ENCODE measurements around the gene SLC16A8.
"Not testable (repeated sequence)": the region's sequence is repeated elsewhere in the genome, so short reads cannot be mapped to it uniquely, and the experiment has no call there.

SLC16A8 gene, protein sequence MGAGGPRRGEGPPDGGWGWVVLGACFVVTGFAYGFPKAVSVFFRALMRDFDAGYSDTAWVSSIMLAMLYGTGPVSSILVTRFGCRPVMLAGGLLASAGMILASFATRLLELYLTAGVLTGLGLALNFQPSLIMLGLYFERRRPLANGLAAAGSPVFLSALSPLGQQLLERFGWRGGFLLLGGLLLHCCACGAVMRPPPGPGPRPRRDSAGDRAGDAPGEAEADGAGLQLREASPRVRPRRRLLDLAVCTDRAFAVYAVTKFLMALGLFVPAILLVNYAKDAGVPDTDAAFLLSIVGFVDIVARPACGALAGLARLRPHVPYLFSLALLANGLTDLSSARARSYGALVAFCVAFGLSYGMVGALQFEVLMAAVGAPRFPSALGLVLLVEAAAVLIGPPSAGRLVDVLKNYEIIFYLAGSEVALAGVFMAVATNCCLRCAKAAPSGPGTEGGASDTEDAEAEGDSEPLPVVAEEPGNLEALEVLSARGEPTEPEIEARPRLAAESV

DNA sequence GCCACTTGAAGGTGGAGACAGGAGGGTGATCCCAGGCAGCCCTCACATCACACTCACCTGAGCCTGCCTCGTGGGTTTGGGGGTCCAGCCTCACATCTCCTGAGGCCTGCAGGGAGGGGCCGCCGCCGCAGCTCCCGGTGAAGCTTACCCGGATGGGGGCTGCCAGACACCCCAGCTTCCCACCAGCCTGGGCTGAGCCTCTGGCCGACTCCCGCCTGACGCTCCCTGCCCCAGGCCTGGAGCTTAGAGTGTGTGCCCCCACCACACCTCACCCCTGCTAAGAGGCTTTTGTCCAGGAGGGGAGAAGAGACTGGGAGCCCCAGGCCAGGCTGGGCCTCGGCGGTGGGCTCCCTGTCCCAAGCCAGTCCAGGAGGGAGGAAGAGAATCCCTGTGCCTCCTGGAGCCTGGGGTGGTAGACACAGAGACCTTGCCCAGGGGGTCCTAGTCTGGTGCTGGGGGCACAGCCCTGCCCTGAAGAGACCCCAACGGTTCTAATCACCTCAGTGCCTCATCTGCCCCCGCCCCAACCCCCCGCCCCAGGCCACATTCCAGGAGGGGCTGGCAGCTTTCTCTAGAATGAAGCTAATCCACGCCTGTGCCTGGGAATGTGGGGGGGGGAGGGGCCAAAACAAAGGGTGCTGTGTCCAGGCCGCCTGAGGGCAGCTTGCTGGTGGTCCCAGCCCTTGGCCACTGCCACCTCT, at the start of gene SLC16A8:
Gene SLC16A8, minus strand, starts transcription at position 254 of the 701 bp plus-strand sequence. CDS start 1,311 bp downstream, outside the sequence.
- no peak for DNase-seq (ENCODE audit: low spot score)

DNA sequence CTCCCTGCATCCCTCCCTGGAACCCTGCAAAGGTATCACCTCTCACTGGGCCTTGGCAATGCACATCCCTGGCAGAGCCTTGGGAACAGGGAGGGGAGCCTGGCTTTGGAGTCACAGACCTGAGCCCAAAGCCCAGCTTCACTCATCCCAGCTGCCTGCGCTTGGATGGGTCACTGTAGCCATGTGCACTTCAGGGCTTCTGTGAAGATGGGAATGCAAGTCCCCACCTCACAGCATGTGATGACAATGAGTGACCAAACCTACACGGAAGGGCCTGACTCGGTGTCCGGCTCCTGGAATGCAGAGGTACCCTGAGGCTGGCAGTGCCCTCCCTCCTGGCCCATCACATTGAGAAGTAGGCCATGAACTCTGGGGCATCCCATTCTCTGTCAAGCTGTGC, 49.3 kb upstream of the SLC16A8 start:
- DNase-seq (ENCODE audit: low spot score): no peak

DNA sequence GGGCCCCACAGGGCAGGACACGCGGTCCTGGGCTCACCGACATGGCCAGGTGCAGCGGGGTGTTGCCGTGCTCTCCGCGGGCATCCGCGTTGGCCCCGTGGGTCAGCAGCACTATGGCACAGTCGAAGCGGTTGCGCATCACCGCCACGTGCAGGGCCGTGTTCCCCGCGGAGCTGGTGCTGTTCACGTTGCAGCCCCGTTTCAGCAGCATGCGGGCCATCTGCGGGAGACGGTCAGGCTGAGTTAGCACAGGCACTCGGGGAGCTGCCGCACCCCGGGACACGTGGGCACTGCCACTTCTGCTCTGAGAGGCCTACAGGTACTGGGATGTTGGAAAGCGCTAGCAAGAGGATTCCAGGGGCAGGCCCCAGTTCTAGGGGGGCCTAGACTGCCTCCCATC, 48.8 kb upstream of the SLC16A8 start:
- no peak for DNase-seq (ENCODE audit: low spot score)

DNA sequence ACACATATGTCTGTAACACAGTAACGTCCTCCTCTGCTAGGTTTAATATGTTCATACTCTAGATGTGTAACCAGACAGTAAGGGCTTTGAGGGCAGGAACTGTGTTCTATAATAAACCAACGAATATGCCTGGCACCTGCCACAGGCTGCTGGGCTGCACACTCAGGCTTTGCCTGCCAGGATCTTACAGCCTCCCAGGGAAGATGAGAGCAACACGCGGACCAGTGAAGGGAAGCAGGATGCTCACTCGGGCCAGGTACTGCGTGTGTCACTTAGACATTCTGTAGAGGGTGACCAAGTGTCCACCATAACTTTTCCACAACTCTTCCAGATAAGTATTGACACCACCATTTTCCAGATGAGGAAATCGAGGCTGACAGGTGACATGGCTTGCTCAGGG, 48.2 kb upstream of the SLC16A8 start:
- DNase-seq (ENCODE audit: low spot score): no peak

DNA sequence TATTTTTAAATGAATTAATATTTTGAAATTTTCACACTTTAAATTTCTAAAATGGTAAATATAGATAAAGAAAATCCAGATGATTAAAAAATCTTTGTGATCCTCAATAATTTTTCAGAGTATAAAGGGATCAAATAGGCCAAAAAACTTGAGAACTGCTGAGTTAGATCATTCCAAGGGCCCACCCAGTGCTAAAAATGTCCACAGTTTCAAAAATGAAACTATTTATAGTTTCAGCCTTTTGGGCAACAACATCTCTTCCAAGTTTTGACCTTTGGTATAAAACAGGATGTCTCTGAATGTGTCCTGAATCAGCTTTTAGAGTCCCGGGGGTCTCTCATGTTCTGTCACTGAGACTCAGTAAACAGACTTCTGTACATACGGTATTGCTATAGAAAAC, 47.4 kb upstream of the SLC16A8 start:
- DNase-seq (ENCODE audit: low spot score): no peak

DNA sequence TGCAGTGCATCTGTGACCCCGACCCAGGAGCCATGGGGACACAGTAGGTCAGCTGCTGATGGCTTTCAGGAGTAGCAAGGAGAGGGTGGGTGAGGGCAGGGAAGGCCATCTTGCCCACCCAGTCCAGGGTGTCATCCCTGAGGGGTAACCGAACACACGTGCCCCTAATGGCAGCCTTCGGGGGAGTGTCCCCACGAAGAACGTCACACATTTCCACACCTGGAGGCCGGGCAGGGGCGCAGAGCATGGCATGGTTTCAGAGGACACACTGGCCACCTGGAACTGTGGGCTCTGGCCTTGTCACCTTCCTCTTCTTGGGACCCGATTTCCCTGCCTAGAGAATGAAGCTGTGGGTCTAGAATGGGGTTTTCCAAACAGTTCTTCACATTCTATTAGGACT, 45.9 kb upstream of the SLC16A8 start:
- DNase-seq (ENCODE audit: low spot score): no peak

DNA sequence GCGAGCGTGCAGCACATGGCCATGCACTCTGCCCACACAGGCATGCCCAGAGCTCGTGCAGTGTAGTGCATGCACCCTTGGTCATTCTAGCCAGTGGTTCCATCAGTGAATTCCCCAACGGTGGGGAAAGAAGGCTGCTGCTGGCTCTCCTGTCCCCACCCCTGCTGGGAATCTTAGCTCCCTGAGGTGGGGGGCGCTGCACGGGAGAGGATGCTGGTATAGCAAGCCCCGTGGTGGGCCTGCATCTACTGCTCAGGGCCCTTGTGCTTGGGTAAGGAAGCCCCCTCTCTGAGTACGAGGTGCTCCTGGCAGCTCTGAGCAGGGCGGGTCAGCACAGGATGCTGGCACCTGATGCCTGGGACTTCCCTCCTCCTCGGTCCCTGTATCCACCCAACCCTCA, 45.0 kb upstream of the SLC16A8 start:
- no peak for DNase-seq (ENCODE audit: low spot score)

DNA sequence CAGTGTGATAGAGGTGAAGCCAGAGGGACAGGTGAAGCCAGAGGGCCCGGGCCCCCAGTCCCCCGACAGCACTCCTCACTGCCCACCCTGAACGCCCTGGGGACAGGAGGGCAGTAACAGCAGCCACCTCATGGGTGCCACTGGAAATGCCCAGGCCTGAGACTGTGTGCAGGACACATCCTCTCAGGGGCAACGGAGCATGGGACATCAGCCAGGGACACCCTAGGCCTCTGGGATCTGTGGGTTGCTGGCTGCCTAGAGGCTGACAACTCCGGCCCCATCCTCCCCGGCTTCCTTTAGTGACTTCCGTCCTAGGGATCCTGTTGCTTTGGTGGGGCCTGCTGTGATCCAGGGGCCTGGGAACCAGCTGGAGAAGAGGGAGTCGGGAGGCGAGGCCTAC, 43.9 kb upstream of the SLC16A8 start:
- no peak for DNase-seq (ENCODE audit: low spot score)

DNA sequence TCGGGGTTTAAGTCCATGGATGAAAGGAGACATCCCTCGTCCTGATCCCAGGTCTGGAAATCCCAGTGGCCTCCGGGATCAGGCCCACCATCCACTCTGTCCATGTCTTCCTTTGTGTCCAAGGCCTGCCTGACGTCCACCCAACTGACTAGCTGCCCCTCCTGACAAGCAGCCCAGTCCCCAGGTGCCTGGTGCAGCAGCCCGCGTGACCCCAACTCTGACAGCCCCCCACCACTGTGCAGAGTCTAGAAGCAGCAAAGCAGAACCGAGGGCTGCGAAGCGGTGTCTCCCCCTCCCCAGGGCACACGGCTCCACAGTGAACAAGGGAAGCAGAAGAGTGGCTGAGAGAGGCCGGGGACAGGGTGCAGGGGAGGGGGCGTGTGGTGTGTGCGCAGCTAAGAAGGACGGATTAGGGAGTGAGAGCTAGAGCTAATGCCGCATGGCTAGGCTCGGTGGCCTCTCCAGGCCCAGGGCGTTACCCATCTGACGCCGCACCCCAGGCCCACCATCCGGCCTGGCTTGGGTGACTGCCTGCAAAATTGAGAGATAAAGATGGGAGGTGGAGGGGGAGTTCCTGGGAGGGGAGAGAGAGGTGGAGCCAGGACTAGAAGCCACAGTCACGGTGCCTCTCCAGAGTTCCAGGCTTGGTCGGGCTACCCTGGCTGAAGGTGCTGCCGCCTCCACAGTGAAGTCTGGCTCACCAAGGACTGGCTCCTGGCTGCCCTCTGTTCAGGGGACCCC, 43.1 kb upstream of the SLC16A8 start:
- no peak for DNase-seq (ENCODE audit: low spot score)

DNA sequence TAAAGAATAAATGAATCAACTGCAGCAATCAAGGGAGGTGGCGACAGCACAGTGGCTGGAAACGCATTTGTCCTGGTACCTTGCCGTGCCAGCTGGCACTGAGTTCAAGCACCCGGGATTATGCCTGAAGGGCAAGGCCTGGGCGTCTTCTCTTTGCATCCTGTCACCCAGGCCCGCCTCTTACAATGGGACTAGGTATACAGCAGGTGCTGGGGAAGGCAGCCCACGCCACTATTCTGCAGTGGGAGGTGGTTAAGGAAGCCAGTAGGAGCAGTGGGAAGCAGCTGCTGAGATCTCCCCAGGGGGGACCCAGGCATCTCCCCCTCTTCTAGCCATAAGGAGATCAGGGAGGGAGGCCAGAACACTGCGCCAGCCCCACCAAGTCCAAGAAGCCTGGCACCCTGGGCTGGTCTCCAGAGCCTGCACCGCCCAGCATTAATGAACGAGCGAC, 41.8 kb upstream of the SLC16A8 start:
- DNase-seq (ENCODE audit: low spot score): no peak

DNA sequence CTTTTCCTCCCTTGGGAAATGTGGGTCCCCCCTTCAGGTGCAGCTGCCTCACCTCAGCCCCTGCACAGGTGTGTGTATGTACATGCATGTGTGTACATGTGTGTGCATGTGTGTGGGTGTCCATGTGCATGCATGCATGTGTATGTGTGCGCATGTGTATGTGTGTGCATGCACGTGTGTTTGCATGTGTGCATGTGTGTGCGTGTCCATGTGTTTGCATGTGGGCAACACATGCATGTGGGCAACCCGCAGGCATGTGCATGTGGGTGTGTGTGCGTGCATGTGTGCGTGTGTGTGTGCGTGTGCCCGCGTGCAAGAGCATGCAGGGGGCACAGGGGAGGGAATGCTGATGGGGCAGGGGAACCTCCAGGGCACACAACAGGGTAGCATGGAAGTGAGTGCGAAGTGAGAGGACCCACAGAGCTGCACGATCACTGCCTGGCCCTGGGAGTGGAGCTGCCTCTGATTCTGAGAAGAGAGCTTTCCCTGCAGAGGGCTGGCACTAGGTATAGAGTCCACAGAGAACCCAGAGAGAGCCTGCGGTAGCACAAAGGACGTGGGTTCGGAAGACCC, 41.1 kb upstream of the SLC16A8 start:
- DNase-seq (ENCODE audit: low spot score): no peak

DNA sequence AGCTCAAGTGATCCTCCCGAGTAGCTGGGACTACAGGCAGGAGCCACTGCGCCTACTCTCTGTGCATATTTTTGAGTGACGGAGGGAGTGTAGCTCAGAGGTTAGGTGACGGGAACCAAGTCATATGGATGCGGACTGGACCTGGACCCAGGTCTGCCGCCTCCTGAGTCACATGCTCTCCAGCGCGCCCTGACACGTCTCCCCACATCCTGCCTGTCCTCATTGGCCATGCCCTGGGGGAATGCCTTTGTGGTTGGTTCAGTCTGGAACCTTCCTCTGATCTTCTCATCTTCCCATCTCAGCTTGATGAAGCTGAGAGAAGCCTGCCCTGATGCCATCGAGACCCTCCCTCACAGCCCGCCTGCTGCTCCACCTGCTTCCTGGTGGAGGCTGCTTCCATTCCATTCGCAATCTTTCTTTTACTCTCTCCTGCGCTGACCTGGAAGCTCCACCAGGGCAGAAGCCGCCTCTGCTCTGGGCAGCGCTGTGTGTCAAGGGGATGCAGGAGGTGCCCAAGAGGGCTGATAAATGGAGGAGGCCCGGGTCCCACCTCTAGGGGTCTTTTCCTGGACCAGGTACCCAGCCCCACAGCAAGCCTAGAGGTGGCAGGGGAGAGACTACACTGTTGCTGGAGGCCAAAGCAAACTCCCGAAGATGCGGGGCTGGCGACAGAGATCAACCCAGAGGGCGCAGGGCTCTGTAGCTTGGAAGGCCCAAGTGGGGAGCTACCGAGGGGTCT, 40.4 kb upstream of the SLC16A8 start:
- no peak for DNase-seq (ENCODE audit: low spot score)

DNA sequence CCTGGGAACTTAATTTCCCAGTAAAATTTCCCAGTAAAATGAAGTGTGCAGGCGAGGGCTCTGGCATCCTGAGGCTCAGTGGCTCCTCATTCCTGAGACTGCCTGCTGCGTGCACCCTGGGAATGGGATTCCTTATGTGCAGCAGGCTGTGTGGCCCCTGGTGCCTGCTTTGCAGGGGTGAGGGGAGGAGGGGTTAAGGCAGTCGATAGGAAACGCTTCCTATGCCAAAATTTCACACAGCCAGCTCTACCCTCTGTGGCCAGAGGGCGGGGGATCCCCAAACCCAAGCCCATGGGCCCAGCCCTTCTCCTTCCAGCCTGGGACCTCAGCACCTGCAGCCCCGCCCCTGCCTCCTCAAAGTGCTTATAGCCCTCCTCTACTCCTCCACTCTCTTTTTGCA, 38.6 kb upstream of the SLC16A8 start:
- no peak for DNase-seq (ENCODE audit: low spot score)

DNA sequence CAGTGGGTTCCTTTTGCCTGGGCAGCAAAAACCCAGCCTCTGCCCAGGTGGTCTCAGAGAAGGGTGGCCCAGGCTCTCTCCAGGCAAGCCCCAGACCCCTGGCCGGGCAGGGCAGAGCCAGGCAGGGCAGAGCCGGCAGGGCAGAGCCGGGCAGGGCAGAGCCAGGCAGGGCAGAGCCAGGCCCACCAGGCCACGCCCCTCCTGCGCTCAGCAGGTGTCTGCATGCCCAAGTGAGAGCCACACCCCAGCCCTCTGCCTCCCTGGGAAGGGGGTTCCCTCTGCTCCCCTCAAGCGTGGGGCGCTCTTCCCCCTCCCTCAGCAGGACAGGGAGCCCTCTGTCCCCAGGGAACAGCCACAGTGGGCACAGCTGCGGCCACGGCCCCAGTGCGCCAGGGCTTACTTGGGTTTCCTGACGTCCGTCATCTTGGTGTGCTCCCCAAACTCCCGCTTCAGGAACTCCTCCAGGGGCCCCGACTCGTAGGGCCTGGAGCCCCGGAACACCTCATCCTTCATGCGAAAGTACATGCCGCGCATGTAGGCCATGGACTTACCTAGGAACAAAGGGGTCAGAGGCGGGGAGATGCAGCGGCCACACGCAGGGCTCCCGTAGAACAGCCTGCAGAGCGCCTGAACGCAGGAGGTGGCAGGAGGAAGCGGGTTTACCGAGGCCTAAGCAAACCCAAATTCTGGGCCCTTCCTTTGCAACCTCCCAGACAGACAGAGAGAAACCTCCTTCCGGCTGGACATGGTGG, 36.6 kb upstream of the SLC16A8 start:
- DNase-seq (ENCODE audit: low spot score): no peak

DNA sequence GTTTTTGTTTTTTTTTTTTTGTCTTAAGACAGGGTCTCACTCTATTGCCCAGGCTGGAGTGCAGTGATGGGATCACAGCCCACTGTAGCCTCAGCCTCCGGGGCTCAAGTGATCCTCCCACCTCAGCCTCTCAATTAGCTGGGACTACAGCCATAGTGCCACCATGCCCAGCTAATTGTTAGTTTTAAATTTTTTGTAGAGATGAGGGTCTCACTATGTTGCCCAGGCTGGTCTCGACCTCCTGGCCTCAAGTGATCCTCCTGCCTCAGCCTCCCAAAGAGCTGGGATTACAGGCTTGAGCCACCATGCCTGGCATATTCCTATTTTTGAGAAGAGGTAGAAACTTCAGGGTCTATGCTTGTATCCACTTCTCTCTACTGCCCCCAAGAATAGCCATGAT, 34.8 kb upstream of the SLC16A8 start:
- not testable (repeated sequence) for DNase-seq (ENCODE audit: low spot score)

DNA sequence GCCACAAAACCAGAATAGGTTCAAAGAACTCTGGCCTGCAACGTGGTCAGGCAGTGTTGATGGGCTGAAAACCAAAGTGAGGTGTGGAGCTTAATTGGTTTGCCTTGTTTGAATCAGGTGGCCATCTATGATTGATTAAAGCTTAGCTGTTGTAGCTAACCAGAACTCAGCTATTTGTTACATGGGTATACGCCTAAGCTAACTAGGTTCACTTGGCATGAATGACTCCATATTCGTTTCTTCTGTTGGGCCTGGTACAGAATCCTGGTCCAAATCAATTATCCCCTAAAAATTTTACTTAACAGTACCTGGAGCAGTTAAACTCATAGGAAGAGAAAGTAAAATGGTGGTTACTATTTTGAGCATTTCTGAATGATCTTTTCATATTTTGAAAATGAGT, 34.2 kb upstream of the SLC16A8 start:
- DNase-seq (ENCODE audit: low spot score): no peak

DNA sequence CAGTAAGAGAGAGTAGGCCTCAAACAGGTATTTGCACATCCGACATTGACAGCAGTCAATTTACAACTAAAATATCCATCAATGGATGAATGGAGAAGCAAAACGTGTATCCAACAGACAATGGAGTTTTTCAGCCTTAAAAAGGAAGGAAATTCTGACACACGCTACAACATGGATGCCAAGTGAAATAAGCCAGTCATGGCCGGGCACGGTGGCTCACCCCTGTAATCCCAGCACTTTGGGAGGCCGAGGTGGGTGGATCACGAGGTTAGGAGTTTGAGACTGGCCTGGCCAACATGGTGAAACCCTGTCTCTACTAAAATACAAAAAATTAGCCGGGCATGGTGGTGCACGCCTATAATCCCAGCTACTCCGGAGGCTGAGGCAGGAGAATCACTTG, 33.6 kb upstream of the SLC16A8 start:
- not testable (repeated sequence) for DNase-seq (ENCODE audit: low spot score)

DNA sequence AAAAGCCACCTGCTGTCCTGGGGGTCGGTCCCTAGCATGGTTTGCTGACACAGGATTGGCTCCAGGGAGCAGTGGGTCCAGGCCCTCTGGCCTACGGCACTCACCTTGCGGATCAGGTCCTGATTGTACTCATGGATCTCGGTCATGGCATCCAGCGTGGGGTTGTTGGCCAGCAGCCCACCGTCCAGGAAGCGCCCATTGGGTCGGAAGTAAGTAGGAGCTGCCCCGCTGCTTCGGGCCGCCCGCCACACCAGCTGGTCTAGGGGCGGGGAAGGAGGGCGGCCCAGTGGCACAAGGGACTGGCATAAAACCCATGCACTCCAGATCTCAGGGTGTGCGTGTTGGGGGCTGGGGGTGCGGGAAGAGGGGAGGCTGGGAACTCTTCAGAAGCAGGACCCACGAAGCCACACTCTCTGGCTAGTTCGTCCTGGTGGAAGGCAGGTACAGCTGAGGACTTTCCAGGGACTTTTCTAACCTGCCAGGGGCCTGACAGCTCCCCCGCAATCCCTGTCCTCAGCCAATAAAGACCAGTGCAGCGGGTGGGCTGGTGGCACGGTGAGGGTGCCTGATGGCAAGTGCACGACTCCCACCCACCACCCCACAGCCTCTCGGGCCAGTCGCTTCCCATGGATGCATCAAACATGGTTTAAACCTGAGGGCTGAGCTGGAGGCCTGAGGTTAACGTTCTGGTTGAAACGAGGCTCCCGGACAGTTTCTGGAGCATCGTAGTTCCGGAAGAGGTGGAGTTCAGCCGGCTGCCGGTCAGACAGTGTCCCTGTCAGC, 31.6 kb upstream of the SLC16A8 start:
- no peak for DNase-seq (ENCODE audit: low spot score)

DNA sequence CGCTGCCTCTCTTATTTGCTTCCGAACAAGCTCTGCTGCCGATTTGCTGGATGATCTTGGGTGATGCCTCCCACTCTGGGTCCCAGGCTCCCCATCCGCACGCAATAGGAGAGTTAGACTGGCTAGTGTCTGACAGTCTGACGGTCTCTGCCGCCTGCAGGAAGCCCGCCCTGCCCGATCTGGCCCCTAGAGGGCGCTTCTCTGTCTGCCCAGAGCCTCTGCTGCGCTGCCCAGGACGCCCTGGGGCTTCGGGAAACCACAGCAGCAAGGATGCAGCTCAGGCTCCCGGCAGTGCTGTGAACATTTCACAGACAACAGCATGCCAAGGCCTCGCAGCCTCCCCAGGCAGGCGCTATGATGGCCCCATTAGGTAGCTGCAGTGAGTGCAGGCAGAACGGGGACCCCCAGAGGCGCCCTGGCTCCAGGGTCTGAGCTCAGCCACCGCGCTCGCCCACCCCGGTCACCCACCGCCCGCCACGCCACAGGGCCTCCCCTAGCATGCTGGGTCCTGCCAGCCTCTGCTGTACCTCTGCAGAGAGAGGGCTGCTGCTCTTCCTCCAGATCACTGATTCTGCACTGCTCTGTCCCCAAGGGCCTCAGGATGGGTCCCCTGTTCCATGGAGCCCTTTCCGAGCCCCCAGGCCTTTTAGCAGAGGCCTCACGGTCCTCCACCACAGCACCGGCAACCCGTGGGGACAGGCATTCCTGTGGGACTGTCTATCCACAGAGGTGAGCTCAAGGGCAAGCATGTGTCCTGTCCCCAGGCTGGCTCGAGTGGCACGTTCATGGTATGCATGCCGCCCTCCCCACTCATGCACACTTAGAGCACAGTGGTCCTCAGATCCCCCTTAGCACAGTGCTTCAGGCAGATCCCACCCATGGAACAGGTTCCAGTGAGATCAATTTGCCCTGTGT, 30.8 kb upstream of the SLC16A8 start:
- DNase-seq (ENCODE audit: low spot score): peak; percentile 72
